HG03159 (cell line): ENCODE results near the gene NRBP1.

Source experiments
- ATAC-seq: cut with Tn5 transposase; IDR thresholded peaks from one replicate; pipeline ENCODE4 v1.9.1; 2021; ENCODE audit warnings: mild to moderate bottlenecking, moderate library complexity; ENCODE audit not compliant: unreplicated experiment

NRBP1 gene

DNA sequence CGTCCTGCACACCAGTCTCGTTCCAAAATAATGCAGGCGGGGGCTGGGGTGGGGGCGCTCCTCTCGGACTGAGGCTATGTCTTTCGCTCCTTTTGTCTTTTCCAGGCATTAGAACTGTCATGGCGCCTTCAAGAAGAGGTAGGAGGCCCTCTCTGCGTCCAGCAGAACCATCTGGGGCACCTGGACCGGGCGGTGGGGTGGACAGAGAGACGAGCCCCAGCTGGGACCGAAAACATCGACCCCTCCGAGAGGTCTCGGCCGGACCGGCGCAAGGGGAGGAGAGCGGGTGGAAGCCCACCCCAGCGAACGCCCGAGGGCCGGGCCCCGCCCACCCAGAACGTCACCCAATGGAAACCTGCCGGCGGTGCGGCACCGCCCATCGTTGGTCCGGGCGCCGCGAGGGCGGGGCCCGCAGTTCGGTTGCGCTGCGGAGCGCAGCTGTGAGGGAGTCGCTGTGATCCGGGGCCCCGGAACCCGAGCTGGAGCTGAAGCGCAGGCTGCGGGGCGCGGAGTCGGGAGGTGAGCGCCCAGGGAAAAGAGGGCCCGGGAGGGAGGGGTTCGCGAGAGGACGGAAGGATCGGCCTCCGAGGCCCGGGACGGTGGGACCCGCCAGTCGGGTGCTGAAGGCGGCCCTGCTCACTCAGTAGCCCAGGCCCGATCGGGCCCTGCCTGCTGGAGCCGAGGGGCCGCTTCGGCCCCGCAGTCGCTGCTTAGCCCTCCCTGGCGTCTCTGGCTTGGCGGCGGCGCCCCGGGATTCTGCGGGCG is at the start of gene NRBP1:
NRBP1 (plus strand) TSS at position 419 of the 765 bp plus-strand sequence. CDS start 4,643 bp downstream, outside the sequence.
- peak; percentile 84 for ATAC-seq

DNA sequence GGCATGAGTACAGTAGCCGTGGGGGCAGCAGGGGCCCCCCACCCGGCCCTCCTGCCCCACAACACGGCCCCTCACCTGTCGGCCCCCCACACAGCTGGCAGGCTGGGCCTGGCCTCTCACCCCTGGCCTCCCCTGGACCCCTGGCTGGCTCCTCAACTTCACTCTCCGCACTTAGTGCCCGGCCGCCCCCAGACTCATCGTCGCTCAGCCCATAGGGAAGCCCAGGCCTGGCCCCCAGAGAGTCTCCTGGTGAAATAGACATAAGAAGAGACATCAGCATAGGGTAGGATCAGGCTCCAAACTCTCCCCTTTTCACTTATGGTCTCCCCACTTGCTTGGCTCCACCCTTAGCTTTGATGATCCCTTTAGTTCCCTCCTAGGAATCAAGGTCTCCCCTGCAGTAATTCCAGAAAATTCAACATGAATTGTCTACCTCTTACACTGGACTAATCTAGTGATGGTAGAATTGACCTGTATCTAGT is 49.6 kb upstream of the NRBP1 start:
- ATAC-seq, result no peak

DNA sequence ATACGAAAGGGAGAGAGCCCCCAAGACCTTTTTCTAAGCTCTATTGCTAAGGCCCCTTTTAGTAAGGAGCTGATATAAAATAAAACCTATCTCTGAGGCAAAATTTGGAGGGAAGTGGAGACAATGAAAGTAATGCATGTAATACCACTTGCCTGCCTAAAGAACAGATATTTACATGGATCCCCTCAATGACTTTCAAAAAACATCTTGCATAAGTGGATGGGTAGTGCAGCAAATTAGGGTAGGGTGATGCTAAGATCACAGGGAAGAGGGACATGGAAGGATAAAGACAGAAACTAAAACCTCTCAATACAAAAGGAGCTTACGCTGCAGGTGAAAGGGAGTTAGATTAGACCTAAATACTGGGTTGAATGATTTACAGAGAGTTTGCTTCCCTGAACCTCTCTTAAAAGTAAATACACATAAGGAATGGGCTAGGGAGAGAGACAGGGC is 49.0 kb upstream of the NRBP1 start:
- no peak for ATAC-seq

DNA sequence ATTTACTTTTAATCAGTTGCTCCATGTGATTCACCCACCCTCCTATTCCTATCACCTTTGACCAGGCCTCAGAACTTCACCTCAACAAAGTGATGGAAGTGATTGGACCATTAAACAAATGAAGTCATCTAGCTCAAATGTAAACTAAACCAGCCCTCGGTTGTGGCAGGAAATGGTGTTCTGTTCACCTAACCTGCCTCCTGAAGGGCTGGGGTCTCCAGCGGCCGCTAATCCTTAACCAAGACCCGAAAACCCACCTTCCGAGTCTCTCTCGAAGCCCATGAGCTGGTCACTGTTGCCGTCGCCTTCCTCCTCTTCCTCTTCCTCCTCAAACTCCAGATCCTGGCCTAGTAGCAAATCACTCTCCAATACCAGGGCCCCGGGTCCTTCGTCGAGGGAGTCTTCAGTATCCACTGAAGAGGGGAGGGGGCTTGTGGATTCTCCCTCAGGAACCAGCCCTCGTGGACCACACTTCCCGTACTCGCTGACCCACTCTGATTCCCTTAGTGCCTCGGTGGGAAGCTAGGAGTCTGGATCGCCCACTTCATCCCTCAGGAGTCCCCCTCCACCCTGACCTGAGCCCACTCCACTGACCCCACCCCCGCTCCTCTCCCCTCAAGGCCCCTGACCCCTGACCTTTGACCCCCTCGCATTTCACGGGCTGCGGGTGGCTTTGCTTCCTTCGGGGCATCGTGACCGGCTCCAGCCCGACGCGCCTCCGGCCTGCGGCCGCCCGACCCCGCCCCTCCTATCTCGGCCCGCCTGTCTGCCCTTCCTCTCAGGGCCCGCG is 48.4 kb upstream of the NRBP1 start:
- ATAC-seq, result no peak

DNA sequence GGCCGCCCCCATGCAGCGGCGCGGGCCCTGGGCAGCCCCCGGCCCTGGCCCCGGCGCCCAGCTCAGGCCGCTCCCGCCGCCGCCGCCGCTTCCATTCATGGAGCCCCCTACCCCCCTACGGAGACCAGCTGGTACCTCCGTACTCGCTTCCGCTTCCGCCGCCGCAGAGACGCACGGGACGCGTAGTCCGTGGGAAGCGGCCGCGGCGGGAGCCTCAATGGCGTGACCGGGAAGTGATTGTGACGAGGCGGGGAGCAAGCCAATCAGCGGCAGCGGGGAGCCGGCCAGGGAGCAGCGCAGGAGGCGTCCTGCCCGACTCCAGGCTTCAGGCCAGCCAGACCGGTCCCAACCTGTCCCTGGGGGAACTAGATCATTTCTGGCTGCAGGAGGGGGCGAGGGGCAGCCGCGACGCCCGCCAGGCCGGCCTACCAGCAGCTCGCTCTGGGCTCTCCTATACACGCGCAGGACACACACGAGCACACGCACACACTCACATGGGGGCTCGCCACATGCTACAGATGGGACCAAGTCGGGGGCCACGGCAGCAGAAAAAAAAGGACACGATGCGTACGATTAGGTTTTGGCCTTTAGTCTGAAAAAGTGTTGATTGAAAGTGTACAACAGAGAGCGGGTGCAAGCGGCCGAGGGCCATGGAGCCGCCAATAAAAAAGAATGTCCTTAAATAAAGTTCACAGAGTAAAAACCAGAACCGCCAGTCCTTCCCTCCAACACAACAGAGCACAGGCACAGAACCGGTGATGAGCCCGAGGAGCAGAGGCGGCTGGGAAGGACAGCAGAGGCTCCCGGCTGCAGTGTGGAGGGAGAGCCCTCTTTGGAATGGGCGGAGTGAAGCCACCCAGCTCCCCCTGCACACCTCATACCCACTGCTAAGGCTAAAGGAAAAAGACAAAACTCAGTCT is 47.5 kb upstream of the NRBP1 start, which contains the start of gene ZNF513:
ZNF513 (minus strand) TSS at position 109 of the 920 bp plus-strand sequence. CDS start 208 bp downstream, outside the sequence.
- peak; percentile 78 for ATAC-seq

DNA sequence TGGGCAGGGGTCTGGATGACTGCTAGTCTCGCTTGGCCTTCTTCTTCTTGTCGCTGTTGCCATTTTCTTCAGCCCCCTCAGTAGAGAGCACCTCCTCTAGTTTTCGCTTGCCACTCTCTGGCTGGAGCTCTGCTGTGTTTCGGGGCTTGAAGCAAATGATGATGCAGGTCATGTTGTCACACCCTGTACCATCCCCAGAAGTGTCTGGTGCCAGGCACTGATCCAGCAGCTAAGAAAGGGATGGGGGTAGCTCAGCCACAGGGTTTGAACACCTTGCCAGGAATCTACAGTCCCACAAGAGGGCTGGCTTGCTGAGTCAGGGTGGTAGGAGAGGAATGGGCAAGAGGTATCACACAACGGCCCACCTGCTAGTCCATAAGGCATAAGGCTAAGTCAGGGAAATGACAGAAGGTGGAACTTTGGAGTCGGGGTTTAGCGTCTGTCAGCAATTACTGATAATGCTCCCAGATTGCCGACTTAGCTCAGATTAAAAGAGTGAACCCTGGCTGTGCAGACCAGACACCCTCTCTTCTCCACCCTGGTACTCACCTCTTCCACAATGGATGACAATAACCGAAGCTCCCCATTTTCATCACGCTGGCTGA is 46.8 kb upstream of the NRBP1 start:
- no peak for ATAC-seq

DNA sequence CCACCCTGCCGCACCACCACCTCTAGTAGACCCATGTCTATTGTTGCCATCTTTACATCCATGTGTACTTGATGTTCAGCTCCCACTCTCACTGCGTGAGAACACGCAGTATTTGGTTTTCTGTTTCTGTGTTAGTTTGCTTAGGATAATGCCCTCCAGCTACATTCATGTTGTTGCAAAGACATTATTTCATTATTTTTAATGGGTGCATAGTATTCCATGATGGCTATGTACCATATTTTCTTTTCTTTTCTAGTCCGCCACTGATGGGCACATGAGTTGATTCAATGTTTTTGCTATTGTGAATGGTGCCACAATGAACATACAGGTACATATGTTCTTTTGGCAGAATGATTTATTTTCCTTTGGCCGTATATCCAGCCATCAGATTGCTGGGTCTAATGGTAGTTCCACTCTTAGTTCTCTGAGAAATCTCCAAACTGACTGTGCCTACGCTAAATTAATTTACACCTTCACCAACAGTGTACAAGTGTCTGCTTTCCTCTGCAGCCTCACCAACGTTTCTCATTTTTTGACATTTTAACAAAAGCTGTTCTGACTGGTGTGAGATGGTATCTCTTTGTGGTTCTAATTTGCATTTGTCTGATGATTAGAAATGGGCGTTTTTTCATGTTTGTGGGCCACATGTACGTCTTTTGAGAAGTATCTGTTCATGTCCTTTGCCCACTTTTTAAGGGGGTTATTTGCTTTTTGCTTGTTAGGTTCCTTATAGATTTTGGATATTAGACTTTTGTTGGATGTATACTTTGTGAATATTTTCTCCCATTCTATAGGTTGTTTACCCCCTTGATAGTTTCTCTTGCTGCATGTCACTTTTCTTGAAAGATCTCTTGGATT is 37.4 kb upstream of the NRBP1 start:
- ATAC-seq, result no peak

DNA sequence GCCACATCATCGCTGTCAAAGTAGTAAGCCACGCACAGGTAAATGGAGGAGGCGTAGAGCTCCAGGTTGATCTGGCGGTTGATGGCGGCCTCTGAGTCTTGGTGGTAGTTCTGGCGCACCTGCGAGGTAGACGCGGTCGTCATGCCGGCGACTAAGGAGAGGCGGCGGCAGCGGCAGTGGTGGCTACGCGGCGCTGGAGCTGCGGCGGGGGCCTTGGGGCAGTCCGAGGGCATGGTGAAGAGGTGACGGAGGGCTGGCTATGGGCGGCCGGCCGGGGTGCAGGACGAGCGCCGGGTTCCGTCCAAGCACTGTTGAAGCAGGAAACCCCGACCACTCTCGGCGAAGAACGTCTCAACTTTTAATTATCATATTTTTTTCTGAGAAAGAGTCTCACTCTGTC is 35.2 kb upstream of the NRBP1 start:
- no peak for ATAC-seq

DNA sequence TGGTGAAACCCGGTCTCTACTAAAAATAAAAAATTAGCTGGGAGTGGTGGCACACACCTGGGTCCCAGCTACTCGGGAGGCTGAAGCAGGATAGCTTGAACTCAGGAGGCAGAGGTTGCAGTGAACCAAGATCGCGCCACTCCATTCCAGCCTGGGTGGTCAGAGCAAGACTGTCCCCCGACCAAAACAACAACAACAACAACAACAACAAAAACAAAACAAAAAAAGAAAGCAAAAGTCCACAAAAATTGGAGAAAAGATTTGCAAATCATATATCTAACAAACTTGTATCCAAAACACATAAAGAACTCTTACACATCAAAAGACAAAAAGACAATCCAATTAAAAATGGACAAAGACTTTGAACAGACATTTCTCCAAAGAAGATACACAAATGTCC is 29.5 kb upstream of the NRBP1 start:
- no peak for ATAC-seq

DNA sequence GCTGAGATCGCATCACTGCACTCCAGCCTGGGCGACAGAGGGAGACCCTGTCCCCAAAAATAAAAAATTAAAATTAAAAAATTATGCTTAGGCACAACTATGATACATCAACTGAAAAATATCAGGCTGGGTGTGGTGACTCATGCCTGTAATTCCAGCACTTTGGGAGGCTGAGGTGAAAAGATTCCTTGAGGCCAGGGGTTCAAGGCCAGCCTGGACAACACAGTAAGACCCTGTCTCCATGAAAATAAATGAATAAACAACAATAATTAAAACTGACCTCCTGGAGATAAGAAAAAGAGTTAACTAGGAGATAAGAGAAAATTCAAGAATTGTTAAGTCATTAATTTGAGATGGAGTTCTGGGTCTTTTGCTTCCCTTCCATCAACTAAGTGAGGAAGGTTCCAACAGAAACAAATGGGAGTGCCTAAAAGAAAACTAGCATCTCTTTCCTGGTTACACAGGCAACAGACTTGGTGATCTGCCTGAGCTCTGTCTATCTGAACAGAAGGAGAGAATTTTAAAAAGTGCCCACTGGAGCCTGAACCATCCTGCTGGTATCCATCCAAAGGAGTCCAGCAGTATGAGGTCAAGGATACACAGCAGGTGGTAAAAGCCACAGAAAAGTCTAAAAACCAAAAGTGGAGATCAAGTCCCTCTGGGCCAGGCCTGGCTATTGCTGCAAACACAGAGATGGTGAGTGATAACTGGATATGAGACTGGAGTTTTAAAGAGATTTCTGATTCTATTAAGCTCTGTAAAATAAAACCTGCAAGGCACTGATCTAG is 27.9 kb upstream of the NRBP1 start:
- no peak for ATAC-seq

DNA sequence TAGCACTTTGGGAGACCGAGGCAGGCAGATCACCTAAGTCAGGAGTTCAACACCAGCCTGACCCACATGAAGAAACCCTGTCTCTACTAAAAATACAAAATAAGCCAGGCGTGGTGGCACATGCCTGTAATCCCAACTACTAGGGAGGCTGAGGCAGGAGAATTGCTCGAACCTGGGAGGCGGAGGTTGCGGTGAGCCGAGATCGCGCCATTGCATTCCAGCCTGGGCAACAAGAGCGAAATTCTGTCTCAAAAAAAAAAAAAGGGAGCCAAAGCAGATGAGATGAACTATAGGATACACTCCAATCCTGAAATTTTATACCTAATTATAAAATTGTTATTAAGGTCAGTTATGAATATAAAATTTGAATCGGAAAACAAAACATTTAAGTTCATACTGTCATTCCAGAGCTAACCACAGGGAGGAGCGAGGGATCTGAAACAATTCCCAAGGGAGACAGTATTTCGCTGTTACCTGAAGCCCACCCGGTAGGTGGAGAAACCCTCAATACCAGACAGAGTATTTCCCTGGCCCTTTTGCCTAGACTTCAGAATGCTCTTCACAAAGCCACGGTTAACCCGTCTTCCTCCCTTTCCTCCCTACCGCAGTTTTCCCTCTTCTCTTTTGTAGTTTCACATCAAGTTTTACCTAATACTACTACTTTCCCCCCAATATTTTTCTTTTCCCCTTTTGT is 20.5 kb upstream of the NRBP1 start:
- ATAC-seq, result no peak

DNA sequence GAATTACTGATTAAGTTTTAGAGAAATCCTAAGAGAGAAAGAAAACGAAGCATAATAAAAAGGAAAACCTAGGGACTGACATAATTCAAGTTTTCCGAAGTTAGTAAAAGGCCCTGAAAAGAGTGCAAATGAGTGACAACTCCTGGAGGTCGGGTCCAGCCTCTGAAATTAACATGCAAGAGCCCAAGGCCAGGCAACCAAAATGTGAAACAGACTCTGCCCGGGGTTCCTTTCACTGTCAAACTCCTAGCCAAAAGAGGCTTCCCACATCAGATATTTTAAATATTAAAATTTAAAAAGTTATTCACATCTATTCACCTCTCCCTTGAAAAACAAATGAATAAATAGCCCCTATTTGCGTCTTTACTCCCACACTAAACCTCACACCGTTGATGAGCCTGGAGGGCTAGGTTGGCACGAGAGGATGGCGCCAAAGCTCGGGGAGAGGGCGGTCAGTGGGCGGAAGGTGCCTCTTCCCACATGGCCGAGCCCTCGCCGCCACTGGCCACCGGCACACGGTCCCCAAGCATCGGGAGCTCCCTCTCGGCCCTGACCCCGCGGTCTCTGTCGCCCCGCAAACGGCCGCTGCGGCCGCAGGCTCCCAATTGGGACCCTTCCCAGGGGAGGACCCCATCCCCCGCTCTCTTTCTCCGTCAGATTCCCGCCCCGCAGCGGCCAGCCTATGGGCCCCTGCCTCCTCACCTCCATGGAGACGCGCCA is 19.7 kb upstream of the NRBP1 start:
- ATAC-seq, result peak; percentile 25

DNA sequence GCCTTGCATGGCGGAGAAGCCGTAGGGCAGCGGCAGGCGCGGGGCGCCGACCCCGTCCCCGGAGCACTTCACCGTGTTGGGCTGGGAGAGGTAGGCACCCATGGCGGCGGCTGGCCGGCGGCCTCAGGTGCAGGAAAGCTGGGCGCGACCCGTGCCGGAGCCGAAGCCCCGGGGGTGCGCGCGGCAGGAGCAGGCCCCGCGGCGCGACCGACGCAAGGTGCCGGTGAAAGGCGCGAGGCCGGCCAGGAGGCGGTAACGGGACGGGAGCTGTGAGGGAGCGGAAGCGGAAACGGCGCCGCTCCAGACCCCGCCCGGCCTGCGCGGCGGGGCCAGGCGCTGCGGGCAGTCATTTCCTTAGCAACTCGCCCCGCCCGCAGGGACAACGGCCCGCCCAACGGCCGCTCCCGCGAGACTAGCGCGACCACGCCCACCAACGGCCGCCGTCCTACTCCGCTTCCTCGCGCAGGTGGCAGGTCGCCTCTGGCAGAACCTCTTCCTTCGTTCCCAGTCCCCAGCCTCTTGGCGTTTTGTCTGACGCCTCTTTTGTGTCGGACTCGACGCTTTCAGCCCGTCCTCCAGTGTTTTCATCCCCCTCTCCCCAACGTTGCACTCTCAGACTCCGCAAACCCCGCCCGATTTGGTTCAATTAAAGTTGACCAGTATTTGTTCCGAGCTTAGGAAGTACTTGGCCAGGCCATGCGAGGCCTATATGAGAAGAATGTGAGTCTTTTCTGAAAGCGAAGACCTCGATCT is 18.9 kb upstream of the NRBP1 start, which contains the start of gene PPM1G:
PPM1G (minus strand) TSS at position 271 of the 753 bp plus-strand sequence; CDS start at position 102, 169 bp downstream.
- ATAC-seq, result peak; percentile 95

DNA sequence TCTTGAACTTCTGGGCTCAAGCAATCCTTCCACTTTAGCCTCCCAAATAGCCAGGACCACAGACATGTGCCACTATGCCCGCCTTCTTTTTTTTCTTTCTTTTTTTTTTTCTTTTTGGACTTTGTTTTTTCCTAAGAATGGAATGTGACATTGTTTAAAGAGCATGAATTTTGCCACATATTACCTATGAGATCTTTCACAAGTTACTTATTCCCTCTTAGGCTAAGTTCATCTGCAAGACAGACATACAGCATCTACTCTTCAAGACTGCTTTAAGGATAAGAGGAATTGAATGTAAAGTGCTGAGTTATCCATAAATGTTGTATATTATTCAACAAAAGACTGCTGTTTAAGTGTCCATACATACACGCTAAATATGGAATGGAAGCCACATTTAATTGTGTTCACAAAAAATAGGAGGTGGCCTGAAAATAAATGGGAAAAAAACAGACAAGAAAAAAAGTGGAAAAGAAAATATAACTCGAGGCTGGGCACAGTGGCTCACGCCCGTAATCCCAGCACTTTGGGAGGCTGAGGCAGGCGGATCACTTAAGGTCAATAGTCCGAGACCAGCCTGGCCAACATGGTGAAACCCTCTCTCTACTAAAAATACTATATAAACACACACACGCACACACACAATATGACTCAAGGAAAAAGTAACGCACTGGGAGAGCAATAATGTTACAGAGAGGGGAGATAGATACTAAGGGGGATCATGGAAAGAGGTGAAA is 15.8 kb upstream of the NRBP1 start:
- ATAC-seq, result no peak

DNA sequence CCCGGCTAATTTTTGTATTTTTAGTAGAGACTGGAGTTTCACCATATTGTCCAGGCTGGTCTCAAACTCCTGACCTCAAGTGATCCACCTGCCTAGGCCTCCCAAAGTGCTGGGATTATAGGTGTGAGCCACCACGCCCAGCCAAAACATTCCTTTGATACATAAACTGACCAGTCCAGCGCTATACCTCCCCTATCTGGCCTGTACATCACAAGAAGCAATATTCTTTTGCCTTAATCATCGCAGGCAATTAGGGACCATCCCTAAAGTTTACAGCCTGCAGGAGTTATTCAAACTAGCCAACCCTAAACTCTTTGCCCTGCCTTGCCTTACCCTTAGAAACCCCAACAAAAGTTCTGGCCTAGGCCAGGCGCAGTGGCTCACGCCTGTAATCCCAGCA is 12.3 kb upstream of the NRBP1 start:
- ATAC-seq, result no peak

DNA sequence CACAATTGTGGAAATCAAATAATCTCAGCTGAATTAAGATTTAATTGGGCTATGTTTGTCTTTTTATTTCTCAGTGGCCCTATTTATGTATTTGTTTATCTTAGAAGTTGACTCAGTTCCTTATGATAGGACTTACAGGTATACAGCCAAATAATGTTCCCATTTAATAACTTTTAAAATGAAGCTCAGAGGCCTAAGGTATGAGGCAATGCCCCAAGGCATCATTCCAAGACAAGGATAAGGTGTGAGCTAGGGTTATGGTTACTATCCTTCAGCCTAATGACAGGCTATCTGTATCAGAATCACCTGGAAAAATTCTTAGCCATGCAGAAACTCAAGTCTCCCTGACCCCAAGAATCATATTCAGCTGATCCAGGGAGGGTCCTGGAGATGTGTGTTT is 7.4 kb upstream of the NRBP1 start:
- ATAC-seq, result no peak
